DND-41 (cell line): ENCODE results near the gene TBC1D13.

ENCODE experiments used
- EZH2 ChIP-seq: IDR thresholded peaks from 3 replicates; pipeline ENCODE4 v1.6.1; 2012; ENCODE audit warnings: borderline replicate concordance, low read depth, mild to moderate bottlenecking, moderate library complexity, low read length, inconsistent platforms; ENCODE audit not compliant: severe bottlenecking
- TF ChIP-seq, protein P1 (sequence below): IDR thresholded peaks from 2 replicates; pipeline ENCODE4 v1.5.1; 2012; ENCODE audit warnings: borderline replicate concordance, low read length, moderate library complexity, mild to moderate bottlenecking; ENCODE audit not compliant: poor library complexity, severe bottlenecking; ENCODE audit errors: extremely low read depth

- TF ChIP-seq, protein P1, sequence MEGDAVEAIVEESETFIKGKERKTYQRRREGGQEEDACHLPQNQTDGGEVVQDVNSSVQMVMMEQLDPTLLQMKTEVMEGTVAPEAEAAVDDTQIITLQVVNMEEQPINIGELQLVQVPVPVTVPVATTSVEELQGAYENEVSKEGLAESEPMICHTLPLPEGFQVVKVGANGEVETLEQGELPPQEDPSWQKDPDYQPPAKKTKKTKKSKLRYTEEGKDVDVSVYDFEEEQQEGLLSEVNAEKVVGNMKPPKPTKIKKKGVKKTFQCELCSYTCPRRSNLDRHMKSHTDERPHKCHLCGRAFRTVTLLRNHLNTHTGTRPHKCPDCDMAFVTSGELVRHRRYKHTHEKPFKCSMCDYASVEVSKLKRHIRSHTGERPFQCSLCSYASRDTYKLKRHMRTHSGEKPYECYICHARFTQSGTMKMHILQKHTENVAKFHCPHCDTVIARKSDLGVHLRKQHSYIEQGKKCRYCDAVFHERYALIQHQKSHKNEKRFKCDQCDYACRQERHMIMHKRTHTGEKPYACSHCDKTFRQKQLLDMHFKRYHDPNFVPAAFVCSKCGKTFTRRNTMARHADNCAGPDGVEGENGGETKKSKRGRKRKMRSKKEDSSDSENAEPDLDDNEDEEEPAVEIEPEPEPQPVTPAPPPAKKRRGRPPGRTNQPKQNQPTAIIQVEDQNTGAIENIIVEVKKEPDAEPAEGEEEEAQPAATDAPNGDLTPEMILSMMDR = no peak
- no peak for TF ChIP-seq EZH2
Observed at GRCh38 chr9:128818839-128819715, 32.0 kb downstream of the TBC1D13 start.
